Uterus (tissue), 2 donors: Measurements from ENCODE around the gene CDIPT.

Experiments
- CTCF ChIP-seq, 4 experiments: fragments of 200-600 bp in 2 of 4; fragments of 450-650 bp in 2 of 4; sonication (generic) in 2 of 4; IDR thresholded peaks; one replicate each; pipeline ENCODE4 v1.5.1; 2016 to 2019; ENCODE audit warnings: antibody characterized with exemption in 4 of 4, mild to moderate bottlenecking in 2 of 4, moderate library complexity in 1 of 4
- POLR2A ChIP-seq, 2 donors: fragments of 450-650 bp; IDR thresholded peaks; one replicate each; pipeline ENCODE4 v1.6.1; 2016; ENCODE audit warnings: antibody characterized with exemption in 2 of 2, mild to moderate bottlenecking in 1 of 2, moderate library complexity in 1 of 2

DNA sequence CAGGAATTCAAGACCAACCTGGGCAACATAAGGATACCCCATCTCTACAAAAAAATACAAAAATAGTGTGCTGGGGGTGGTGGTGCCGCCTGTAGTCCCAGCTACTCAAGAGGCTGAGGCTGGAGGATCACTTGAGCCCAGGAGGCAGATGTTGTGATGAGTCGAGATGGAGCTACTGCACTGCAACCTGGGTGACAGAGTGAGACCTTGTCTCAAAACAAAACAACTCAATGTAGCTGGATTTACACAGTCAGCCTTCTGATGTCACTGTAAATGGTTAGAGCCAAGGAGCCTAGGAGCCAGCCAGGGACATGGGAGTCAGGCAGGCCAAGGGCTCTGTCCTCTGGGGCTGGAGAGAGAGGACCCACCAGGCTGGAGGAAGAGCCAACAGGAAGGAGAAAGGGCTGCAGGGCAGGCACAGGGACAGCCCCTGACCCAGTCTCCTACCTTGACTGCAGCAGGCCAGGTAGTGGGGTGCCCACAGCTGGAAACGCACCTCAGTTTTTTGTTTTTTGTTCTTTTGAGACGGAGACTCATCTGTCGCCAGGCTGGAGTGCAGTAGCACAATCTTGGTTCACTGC, 8.4 kb downstream of the CDIPT start:
- TF ChIP-seq CTCF (IDR thresholded peaks at IDR 0.05) (no peak), POLR2A (IDR thresholded peaks at IDR 0.05) (no peak)
